Measurements from ENCODE around the gene KRT85. TPM values are rescaled to one million over a fixed set of nuclear protein-coding genes. Genes with fewer than 3 reads are reported as not detected.

The KRT85 gene
- total and polyA plus RNA-seq, 2 donors (not counting 3 experiments of a cell fraction or from before 2014, with no cell fraction given), result not detected

GRCh38 chr12:52343550-52343949 lies 23.7 kb downstream of the KRT85 start:
- no peak for DNase-seq (ENCODE audit: low read depth, low spot score)

More at GRCh38 chr12:52343550-52343949, 23.7 kb downstream of the KRT85 start:
- H3K79me2 ChIP-seq (ENCODE audit: control insufficient read depth, insufficient read depth, low read length), result no peaks in the 10 kb centered on the region
- no peaks in the 10 kb centered on the region for H3K36me3 ChIP-seq (ENCODE audit: control insufficient read depth in 2 of 2, extremely low read depth in 1 of 2, insufficient read depth in 2 of 2, low read length in 2 of 2)
- BruUV-seq (replicated peaks), result no TSS peak
- no peaks in the 10 kb centered on the region for H3K4me1 ChIP-seq (ENCODE audit: control insufficient read depth, extremely low read depth, insufficient read depth, low read length)
- dilution Hi-C loops (cut with MboI; ENCODE audit: extremely low pct_ligation_motif_present, low sequenced_read_pairs) (no loop called here), intact Hi-C loops (cut with micrococcal nuclease) (no loop called here)
- H3K9ac ChIP-seq (replicated peaks; ENCODE audit: extremely low read depth, insufficient read depth, low read length), result no peak overlapping the region
- TF ChIP-seq FOS (IDR thresholded peaks at IDR 0.05; ENCODE audit: borderline replicate concordance, insufficient read depth, low read length) (no peak), JUN (IDR thresholded peaks at IDR 0.05; ENCODE audit: borderline replicate concordance, insufficient read depth, insufficient read length, low read depth) (no peak), GATA2 (IDR thresholded peaks at IDR 0.05; ENCODE audit: insufficient read depth, insufficient read length, low read depth, low read length) (no peak), MYC (IDR thresholded peaks at IDR 0.05; ENCODE audit: low read depth, low read length) (no peak), CTCF (IDR thresholded peaks at IDR 0.05; ENCODE audit: extremely low read depth in 1 of 2, insufficient read depth in 1 of 2, low read depth in 1 of 2, low read length in 2 of 2) (no peak), POLR2AphosphoS5 (IDR thresholded peaks at IDR 0.05; ENCODE audit: insufficient read depth, low read depth, low read length) (no peak), POLR2A (IDR thresholded peaks at IDR 0.05; ENCODE audit: low read depth, low read length) (no peak), EZH2 (IDR thresholded peaks at IDR 0.05; ENCODE audit: borderline replicate concordance, low read depth, low read length, severe bottlenecking) (no peak)
- TF ChIP-seq, protein P1, sequence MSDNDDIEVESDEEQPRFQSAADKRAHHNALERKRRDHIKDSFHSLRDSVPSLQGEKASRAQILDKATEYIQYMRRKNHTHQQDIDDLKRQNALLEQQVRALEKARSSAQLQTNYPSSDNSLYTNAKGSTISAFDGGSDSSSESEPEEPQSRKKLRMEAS (IDR thresholded peaks at IDR 0.05; ENCODE audit: insufficient read depth, insufficient read length), result no peak
- no peak overlapping the region for H3K4me3 ChIP-seq (replicated peaks in 1 of 3; ENCODE audit: insufficient read depth in 1 of 3, low read depth in 1 of 3, low read length in 3 of 3)
- H3K27ac ChIP-seq (ENCODE audit: insufficient read depth, low read depth, low read length), result no peak overlapping the region
- POLR2A ChIA-PET, result no interaction called here
- H3K9me3 ChIP-seq (replicated peaks; ENCODE audit: control insufficient read depth, insufficient read depth, low read length), result no peaks in the 10 kb centered on the region
- no peak for FAIRE-seq
- H3K4me2 ChIP-seq (ENCODE audit: insufficient read depth, low read length), result no peak overlapping the region
- no peak overlapping the region for H2AFZ ChIP-seq (ENCODE audit: low read depth, low read length)
- CTCF ChIA-PET, result interaction anchor here (0.8 kb wide), 1 partner anchor 19 kb away, joined by 3 read pairs; no protein-coding TSS in a partner anchor
- H3K9me1 ChIP-seq (replicated peaks; ENCODE audit: control insufficient read depth, extremely low read depth, insufficient read depth, low read length), result no peaks in the 10 kb centered on the region
- H4K20me1 ChIP-seq (replicated peaks; ENCODE audit: control insufficient read depth, extremely low read depth, insufficient read depth, low read length), result no peaks in the 10 kb centered on the region
- H3K27me3 ChIP-seq (ENCODE audit: control insufficient read depth in 2 of 2, insufficient read depth in 2 of 2, low read length in 2 of 2), result peaks cover 5 to 13% of the 10 kb centered on the region in 2 experiments

All from endothelial cell of umbilical vein (primary cell).